Bronchial epithelial cell (primary cell): Measurements from ENCODE around the gene CEP120. TPM values are rescaled to one million over a fixed set of nuclear protein-coding genes. Genes with fewer than 3 reads are reported as not detected.
"Not testable (repeated sequence)": the region's sequence is repeated elsewhere in the genome, so short reads cannot be mapped to it uniquely, and the experiment has no call there.

Source experiments
- DNase-seq: peaks from one replicate; pipeline ENCODE4 v3.0.0-alpha.2; 2010; ENCODE audit warnings: low read depth
- FAIRE-seq: peaks from 2 replicates; lab custom pipeline; 2011; peaks lifted over from hg19 to GRCh38; lab: Jason Lieb, UNC
- H3K27me3 ChIP-seq: 2 replicates; pipeline ENCODE4 v1.5.1; 2011; ENCODE audit warnings: low read length; ENCODE audit not compliant: control insufficient read depth, insufficient read depth
- H3K36me3 ChIP-seq: 2 replicates; pipeline ENCODE4 v1.5.1; 2011; ENCODE audit warnings: low read length; ENCODE audit not compliant: control insufficient read depth, insufficient read depth
- H3K4me3 ChIP-seq: 2 replicates; pipeline ENCODE4 v1.5.1; 2011; ENCODE audit warnings: mild to moderate bottlenecking, low read depth, low read length, control low read depth
- total RNA-seq: library from RNA; depleted of rRNA; stranded (reverse); fragments of >200 nt; gene quantifications from 2 replicates; pipeline ENCODE4 v1.2.1, GENCODE V29; 2014
- TF ChIP-seq, protein P1 (sequence below): IDR thresholded peaks from 2 replicates; pipeline ENCODE4 v1.5.1; 2011; ENCODE audit warnings: mild to moderate bottlenecking, moderate library complexity, low read length, control low read depth, inconsistent platforms; ENCODE audit not compliant: insufficient read depth, severe bottlenecking

The CEP120 gene
- total RNA-seq: 13.8 and 15.0 TPM in 2 replicates

DNA sequence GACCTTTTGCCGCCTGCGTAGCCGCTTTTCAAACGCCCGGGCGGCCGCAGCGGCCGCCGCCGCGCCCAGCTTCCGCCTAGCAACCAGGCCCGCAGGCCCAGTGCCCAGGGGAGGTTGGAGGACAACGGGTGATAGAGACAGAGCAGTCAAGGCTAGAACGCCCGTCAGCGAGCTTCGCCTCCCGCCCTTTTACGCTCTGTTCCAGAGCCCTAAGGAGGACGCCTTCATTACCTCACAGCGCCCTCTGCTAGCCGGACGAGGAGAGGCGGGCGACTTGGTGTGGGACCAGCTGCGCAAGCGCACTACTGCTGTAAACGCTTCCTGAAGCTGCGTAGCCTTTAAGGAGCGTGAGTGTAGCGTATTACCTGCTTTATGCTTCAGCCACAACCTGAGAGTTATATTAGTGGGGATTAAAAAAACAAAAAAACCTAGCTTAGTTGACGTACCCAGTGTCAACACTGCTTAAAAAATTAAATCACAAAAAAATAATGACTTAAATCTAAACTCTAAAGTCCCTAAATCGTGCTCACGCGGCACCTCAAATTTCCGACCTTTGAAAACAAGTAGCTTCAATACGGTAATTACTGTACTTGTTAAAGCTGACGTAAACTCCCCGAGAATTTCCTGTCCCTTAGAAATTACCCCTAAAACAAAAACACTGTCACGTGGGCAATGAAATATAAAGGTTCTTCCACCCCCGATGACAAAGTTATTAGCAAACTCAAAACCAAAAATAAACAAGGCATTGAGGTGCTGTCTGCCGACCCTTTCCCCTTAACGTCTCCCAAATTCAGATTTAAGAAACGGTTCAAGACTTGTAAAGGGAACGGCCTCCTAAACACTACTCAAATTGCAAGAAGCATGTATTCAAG, at the start of gene CEP120:
Gene CEP120 (minus strand): TSS at position 126 of the 872 bp plus-strand sequence. CDS start 405 bp downstream, outside the sequence.
- Histone ChIP-seq H3K36me3 (peaks cover 1% of the 10 kb centered on the region), H3K4me3 (peak within 1 kb of the TSS; percentile 83), H3K27me3 (no peaks in the 10 kb centered on the region)
- TF ChIP-seq, protein P1, sequence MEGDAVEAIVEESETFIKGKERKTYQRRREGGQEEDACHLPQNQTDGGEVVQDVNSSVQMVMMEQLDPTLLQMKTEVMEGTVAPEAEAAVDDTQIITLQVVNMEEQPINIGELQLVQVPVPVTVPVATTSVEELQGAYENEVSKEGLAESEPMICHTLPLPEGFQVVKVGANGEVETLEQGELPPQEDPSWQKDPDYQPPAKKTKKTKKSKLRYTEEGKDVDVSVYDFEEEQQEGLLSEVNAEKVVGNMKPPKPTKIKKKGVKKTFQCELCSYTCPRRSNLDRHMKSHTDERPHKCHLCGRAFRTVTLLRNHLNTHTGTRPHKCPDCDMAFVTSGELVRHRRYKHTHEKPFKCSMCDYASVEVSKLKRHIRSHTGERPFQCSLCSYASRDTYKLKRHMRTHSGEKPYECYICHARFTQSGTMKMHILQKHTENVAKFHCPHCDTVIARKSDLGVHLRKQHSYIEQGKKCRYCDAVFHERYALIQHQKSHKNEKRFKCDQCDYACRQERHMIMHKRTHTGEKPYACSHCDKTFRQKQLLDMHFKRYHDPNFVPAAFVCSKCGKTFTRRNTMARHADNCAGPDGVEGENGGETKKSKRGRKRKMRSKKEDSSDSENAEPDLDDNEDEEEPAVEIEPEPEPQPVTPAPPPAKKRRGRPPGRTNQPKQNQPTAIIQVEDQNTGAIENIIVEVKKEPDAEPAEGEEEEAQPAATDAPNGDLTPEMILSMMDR: peak; percentile 88
- FAIRE-seq: peak; percentile 86
- peak; percentile 98 for DNase-seq

DNA sequence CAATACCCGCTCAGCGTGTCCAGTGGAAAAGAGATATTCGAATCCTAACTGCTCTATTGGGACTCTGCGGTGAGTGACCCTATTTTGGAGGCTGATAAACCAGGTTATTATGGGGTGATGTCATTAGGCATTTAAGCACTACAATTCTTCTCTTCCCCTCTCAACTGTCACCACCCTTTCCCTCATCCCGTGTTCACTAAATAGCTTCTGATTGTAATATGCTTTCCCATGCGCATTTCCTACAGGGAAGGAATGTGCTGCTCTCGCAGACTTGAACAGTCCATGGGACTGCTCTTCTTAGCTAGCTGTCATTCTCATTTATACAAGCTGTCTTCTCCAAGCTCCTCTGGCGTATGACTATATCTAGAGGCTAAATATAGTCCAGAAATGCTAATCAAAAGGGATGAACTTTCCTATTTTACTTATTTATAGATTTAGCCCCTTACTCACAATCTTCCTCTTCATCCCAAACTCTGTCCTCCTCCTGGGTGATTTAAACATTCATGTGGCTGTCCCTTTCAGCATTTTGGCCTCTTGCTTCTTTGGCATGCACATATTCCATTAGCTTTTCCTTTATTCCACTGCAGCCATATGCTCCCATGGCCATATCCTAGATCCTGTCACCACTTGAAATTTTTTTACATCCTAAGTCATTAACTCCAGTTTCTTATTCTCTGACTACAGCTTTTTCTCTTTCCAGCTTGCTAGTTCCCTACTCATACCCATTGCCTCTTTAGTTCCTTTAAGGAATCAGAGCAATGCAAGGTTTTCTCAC, 49.1 kb upstream of the CEP120 start:
- Histone ChIP-seq H3K27me3 (no peaks in the 10 kb centered on the region), H3K36me3 (no peaks in the 10 kb centered on the region), H3K4me3 (no peak overlapping the region)
- FAIRE-seq (no peak), DNase-seq (no peak)
- TF ChIP-seq, protein P1: no peak

- FAIRE-seq (no peak), DNase-seq (no peak)
- H3K4me3 ChIP-seq: no peak overlapping the region
- TF ChIP-seq, protein P1: no peak
- H3K36me3 ChIP-seq: no peaks in the 10 kb centered on the region
- no peaks in the 10 kb centered on the region for H3K27me3 ChIP-seq
These were observed 48.2 kb upstream of the CEP120 start for GRCh38 chr5:123471385-123471784.

- not testable (repeated sequence) for H3K4me3 ChIP-seq, FAIRE-seq, H3K36me3 ChIP-seq, H3K27me3 ChIP-seq, DNase-seq
These were observed 43.6 kb upstream of the CEP120 start for GRCh38 chr5:123466839-123467238.

- Histone ChIP-seq H3K36me3 (no peaks in the 10 kb centered on the region), H3K27me3 (no peaks in the 10 kb centered on the region), H3K4me3 (no peak overlapping the region)
- TF ChIP-seq, protein P1: no peak
- FAIRE-seq: no peak
- peak; percentile 90 for DNase-seq
These were observed 37.1 kb upstream of the CEP120 start for GRCh38 chr5:123460296-123460729.

GRCh38 chr5:123458994-123459393, 35.8 kb upstream of the CEP120 start:
- not testable (repeated sequence) for H3K27me3 ChIP-seq, FAIRE-seq

More at GRCh38 chr5:123458994-123459393, 35.8 kb upstream of the CEP120 start:
- H3K36me3 ChIP-seq, H3K4me3 ChIP-seq, DNase-seq: not testable (repeated sequence)
